ENCODE data around the gene AKT3. TPM values are rescaled to one million over a fixed set of nuclear protein-coding genes. Genes with fewer than 3 reads are reported as not detected.

The AKT3 gene
- total and polyA plus RNA-seq, 2 experiments from 2014 or later, result 4.5 to 18.5 TPM

DNA sequence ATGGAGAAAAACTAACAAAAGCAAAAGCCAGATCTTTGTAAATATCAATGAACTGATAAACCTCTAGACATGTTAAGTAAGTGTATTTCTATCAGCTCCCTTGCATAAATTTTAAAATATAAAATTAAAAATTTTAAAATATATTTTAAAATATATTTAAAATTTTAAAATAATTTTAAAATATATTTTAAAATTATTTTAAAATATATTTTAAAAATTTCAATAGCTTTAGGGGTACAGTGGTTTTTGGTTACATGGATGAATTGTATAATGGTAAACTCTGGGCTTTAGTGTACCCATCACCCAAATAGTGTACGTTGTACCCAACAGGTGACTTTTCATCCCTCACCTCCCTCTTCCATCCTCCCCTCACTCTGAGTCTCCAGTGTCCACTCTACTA, 315.0 kb downstream of the AKT3 start:
- H3K9me2 ChIP-seq (ENCODE audit: insufficient read depth), result no peaks in the 10 kb centered on the region
- no peak for ATAC-seq
- Mint-ChIP-seq H3K36me3 (ENCODE audit: low read depth) (no peaks in the 10 kb centered on the region), H3K4me1 (peaks cover 9% of the 10 kb centered on the region; the same call in 2 of the 3 replicates), H3K4me3 (no peak overlapping the region), H3K27me3 (ENCODE audit: insufficient read depth, low read depth, poor library complexity) (no peaks in the 10 kb centered on the region), H3K27ac (no peak overlapping the region), H3K9me3 (no peaks in the 10 kb centered on the region; the same call in 2 of the 3 replicates)
- 0 out of 2 replicates have a peak, but pooled peaks cover 5% of the 10 kb centered on the region for H3K4me1 ChIP-seq (ENCODE audit: insufficient read depth)
- no peaks in the 10 kb centered on the region for H3K79me2 ChIP-seq (replicated peaks; ENCODE audit: insufficient read depth)
- H3K36me3 ChIP-seq (ENCODE audit: insufficient read depth), result no peaks in the 10 kb centered on the region
- H3K27me3 ChIP-seq (ENCODE audit: insufficient read depth), result no peaks in the 10 kb centered on the region
- H2AFZ ChIP-seq, result no peak overlapping the region
- no peak overlapping the region for H3K27ac ChIP-seq (ENCODE audit: low read depth)
- H3K4me3 ChIP-seq, result no peak overlapping the region
- DNase-seq (ENCODE audit: low spot score), result no peak
- H3F3A ChIP-seq (replicated peaks; ENCODE audit: low read depth), result no peaks in the 10 kb centered on the region
- H4K20me1 ChIP-seq (replicated peaks; ENCODE audit: insufficient read depth), result no peaks in the 10 kb centered on the region
- TF ChIP-seq JUNB (IDR thresholded peaks at IDR 0.05; ENCODE audit: unreplicated experiment), result no peak
- TF ChIP-seq POLR2AphosphoS5 (IDR thresholded peaks at IDR 0.05; ENCODE audit: low read depth), result no peak
- TF ChIP-seq EZH2phosphoT487 (IDR thresholded peaks at IDR 0.05; ENCODE audit: unreplicated experiment), result no peak
- no peak for TF ChIP-seq ZNF462 (CRISPR knock-in tag; IDR thresholded peaks at IDR 0.05)
- no peak for TF ChIP-seq NANOG (IDR thresholded peaks at IDR 0.05; ENCODE audit: borderline replicate concordance)
- TF ChIP-seq CREB1 (CRISPR knock-in tag; IDR thresholded peaks at IDR 0.05; ENCODE audit: low read depth), result no peak
- no peak for TF ChIP-seq STAT1 (IDR thresholded peaks at IDR 0.05; ENCODE audit: unreplicated experiment)
- TF ChIP-seq, protein P1, sequence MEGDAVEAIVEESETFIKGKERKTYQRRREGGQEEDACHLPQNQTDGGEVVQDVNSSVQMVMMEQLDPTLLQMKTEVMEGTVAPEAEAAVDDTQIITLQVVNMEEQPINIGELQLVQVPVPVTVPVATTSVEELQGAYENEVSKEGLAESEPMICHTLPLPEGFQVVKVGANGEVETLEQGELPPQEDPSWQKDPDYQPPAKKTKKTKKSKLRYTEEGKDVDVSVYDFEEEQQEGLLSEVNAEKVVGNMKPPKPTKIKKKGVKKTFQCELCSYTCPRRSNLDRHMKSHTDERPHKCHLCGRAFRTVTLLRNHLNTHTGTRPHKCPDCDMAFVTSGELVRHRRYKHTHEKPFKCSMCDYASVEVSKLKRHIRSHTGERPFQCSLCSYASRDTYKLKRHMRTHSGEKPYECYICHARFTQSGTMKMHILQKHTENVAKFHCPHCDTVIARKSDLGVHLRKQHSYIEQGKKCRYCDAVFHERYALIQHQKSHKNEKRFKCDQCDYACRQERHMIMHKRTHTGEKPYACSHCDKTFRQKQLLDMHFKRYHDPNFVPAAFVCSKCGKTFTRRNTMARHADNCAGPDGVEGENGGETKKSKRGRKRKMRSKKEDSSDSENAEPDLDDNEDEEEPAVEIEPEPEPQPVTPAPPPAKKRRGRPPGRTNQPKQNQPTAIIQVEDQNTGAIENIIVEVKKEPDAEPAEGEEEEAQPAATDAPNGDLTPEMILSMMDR (conservative IDR thresholded peaks at IDR 0.05; ENCODE audit: low read depth in 2 of 2), result no peak
- no peak for TF ChIP-seq EZH2 (IDR thresholded peaks at IDR 0.05; ENCODE audit: low read depth, unreplicated experiment)
- TF ChIP-seq, protein P2, sequence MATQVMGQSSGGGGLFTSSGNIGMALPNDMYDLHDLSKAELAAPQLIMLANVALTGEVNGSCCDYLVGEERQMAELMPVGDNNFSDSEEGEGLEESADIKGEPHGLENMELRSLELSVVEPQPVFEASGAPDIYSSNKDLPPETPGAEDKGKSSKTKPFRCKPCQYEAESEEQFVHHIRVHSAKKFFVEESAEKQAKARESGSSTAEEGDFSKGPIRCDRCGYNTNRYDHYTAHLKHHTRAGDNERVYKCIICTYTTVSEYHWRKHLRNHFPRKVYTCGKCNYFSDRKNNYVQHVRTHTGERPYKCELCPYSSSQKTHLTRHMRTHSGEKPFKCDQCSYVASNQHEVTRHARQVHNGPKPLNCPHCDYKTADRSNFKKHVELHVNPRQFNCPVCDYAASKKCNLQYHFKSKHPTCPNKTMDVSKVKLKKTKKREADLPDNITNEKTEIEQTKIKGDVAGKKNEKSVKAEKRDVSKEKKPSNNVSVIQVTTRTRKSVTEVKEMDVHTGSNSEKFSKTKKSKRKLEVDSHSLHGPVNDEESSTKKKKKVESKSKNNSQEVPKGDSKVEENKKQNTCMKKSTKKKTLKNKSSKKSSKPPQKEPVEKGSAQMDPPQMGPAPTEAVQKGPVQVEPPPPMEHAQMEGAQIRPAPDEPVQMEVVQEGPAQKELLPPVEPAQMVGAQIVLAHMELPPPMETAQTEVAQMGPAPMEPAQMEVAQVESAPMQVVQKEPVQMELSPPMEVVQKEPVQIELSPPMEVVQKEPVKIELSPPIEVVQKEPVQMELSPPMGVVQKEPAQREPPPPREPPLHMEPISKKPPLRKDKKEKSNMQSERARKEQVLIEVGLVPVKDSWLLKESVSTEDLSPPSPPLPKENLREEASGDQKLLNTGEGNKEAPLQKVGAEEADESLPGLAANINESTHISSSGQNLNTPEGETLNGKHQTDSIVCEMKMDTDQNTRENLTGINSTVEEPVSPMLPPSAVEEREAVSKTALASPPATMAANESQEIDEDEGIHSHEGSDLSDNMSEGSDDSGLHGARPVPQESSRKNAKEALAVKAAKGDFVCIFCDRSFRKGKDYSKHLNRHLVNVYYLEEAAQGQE (IDR thresholded peaks at IDR 0.05; ENCODE audit: unreplicated experiment), result no peak
- H3K4me2 ChIP-seq, result no peak overlapping the region

Measured in GM23338 (cell line).